Astrocyte of the spinal cord (primary cell): Measurements from ENCODE around the gene TAF4B.

Experiments
- DNase-seq: peaks from one replicate; pipeline ENCODE4 v3.0.0; 2011; ENCODE audit warnings: low read depth, low spot score
- H3K4me3 ChIP-seq: 2 replicates; pipeline ENCODE4 v1.5.1; 2011; ENCODE audit warnings: low read depth, mild to moderate bottlenecking, low read length, moderate library complexity
- in situ Hi-C: cut with HindIII; loops from 2 replicates; pipeline ENCODE4 v1.10.0; 2017; ENCODE audit warnings: low sequenced_read_pairs
- TF ChIP-seq, protein P1 (sequence below): IDR thresholded peaks from 2 replicates; pipeline ENCODE4 v1.5.1; 2012; ENCODE audit warnings: low read depth, mild to moderate bottlenecking, low read length, inconsistent platforms

TAF4B gene

GRCh38 chr18:26262156-26262555, 35.9 kb downstream of the TAF4B start:
- in situ Hi-C loops, result no loop called here
- no peak overlapping the region for H3K4me3 ChIP-seq
- no peak for DNase-seq
- TF ChIP-seq, protein P1, sequence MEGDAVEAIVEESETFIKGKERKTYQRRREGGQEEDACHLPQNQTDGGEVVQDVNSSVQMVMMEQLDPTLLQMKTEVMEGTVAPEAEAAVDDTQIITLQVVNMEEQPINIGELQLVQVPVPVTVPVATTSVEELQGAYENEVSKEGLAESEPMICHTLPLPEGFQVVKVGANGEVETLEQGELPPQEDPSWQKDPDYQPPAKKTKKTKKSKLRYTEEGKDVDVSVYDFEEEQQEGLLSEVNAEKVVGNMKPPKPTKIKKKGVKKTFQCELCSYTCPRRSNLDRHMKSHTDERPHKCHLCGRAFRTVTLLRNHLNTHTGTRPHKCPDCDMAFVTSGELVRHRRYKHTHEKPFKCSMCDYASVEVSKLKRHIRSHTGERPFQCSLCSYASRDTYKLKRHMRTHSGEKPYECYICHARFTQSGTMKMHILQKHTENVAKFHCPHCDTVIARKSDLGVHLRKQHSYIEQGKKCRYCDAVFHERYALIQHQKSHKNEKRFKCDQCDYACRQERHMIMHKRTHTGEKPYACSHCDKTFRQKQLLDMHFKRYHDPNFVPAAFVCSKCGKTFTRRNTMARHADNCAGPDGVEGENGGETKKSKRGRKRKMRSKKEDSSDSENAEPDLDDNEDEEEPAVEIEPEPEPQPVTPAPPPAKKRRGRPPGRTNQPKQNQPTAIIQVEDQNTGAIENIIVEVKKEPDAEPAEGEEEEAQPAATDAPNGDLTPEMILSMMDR, result no peak

GRCh38 chr18:26267357-26267930, 41.2 kb downstream of the TAF4B start:
- no peak for DNase-seq
- TF ChIP-seq, protein P1, result no peak
- in situ Hi-C loops, result no loop called here
- H3K4me3 ChIP-seq, result no peak overlapping the region

DNA sequence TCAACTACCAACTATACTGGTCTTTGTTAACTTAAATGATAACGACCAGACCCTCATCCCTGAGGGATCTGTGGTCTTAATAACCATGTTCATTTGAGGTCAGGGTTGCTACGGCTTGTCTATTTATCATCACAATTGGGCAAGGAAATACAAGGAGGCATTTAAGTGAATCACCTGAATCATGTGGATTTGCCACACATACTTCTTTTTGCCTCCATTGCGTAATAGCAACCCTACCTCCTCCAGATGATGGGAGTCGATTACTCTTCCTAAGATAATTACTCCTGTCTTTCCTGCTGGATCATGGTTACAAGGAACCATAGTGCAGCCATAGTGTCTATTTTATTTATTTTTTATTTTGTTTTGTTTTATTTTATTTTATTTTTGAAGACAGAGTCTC, 42.2 kb downstream of the TAF4B start:
- TF ChIP-seq, protein P1, result no peak
- in situ Hi-C loops, result no loop called here
- no peak for DNase-seq
- H3K4me3 ChIP-seq, result no peak overlapping the region

GRCh38 chr18:26271917-26272549, 45.8 kb downstream of the TAF4B start:
- DNase-seq, result no peak
- in situ Hi-C loops, result no loop called here
- no peak overlapping the region for H3K4me3 ChIP-seq
- TF ChIP-seq, protein P1, result no peak

DNA sequence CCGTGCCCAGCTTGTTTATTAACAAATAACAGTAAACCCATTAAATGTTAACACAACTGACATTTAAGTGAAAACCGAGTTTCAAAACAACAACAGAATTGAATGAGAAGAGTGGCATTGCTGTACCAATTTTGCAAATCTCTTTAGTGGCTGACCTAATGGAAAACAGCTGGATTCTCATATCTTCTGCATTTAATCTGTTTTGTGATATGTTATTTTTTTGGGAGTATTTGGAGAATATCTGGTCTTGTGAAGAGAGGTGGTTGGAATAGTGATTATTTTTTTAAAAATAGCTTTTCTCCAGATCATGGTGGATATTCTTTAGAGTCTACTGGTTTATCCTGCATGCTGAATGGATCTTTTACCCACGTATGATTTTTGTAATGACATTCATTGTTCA, 51.1 kb downstream of the TAF4B start:
- in situ Hi-C loops, result no loop called here
- TF ChIP-seq, protein P1, result no peak
- H3K4me3 ChIP-seq, result no peak overlapping the region
- no peak for DNase-seq

- no peak overlapping the region for H3K4me3 ChIP-seq
- TF ChIP-seq, protein P1, result no peak
- no peak for DNase-seq
- in situ Hi-C loops, result no loop called here
These were observed 53.2 kb downstream of the TAF4B start for GRCh38 chr18:26279428-26279827.
